Fibroblast of villous mesenchyme (primary cell): ENCODE data around the gene BCO2. TPM values are rescaled to one million over a fixed set of nuclear protein-coding genes. Genes with fewer than 3 reads are reported as not detected.
A peak's percentile ranks its signal among the peaks of the same experiment; 100 is the strongest.
"Not testable (repeated sequence)": the region's sequence is repeated elsewhere in the genome, so short reads cannot be mapped to it uniquely, and the experiment has no call there.

Experiments
- DNase-seq: peaks from one replicate; pipeline ENCODE4 v3.0.0-alpha.2; 2010; ENCODE audit warnings: low read depth
- H3K4me3 ChIP-seq: 2 replicates; pipeline ENCODE4 v1.5.1; 2011; ENCODE audit warnings: low read depth, mild to moderate bottlenecking, low read length
- CTCF ChIP-seq: IDR thresholded peaks from 2 replicates; pipeline ENCODE4 v1.5.1; 2012; ENCODE audit warnings: low read depth, mild to moderate bottlenecking, low read length; ENCODE audit not compliant: insufficient read depth
- total RNA-seq: library from RNA; depleted of rRNA; stranded (reverse); fragments of >200 nt; gene quantifications from 2 replicates; pipeline ENCODE4 v1.2.3, GENCODE V29; 2012

Gene BCO2
- total RNA-seq, 1 donor, result 3.0 TPM

DNA sequence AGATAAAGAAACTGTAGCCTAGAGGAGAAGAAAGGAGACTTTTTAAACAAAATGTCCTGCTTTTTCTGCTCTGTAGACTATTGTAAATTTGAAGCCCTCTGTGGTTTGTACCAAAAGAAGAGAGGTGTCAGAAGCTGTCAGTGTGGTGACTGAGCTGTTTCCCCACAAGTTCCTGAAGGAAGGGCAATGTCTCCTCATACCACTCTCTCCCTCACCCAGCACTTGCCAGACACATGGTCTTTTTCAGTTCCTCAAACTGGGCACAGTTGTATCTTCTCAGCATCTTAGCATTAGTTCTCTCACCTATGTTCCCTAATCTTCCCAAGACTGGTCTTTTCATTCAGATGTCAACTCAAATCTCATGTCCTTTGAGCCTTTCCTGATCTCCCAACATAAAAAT, 4.3 kb downstream of the BCO2 start:
- no peak for TF ChIP-seq CTCF
- DNase-seq, result no peak
- no peak overlapping the region for H3K4me3 ChIP-seq

DNA sequence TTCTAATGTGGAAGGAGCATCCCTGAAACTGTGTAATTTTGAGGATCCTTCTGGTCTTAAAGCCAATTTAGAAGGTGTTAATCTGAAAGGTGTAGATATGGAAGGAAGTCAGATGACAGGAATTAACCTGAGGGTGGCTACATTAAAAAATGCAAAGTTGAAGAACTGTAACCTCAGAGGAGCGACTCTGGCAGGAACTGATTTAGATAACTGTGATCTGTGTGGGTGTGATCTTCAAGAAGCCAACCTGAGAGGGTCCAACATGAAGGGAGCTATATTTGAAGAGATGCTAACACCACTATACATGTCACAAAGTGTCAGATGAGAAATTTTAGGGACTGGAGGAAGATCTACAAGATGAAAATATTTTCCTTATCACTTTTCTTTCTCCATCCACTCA, 7.6 kb downstream of the BCO2 start:
- DNase-seq, result no peak
- no peak overlapping the region for H3K4me3 ChIP-seq
- no peak for TF ChIP-seq CTCF

DNA sequence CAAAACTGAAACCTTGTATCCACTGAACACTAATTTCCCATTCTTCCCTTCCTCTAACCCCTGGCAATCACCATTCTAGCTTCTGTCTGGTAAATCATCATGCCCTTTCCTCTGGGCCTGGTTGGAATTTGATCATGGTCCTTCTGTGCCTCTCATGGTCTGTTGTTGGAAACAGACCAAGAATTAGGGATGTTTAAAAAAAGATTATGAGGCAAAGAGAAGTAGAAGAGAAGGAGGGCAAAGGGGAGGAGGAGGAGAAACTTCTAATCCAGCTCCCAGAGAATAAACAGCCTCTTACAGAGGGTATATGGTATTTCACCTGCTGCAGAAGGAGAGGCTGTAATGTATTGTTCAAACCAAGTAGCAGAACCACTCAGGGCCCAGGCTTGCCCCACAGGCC, 10.6 kb downstream of the BCO2 start:
- H3K4me3 ChIP-seq, result no peak overlapping the region
- DNase-seq, result no peak
- TF ChIP-seq CTCF, result no peak

- H3K4me3 ChIP-seq, result no peak overlapping the region
- no peak for DNase-seq
- TF ChIP-seq CTCF, result no peak
These were observed 11.0 kb downstream of the BCO2 start for GRCh38 chr11:112186304-112186703.

GRCh38 chr11:112195113-112195512, 19.8 kb downstream of the BCO2 start:
- not testable (repeated sequence) for H3K4me3 ChIP-seq
- DNase-seq, result peak; percentile 57

DNA sequence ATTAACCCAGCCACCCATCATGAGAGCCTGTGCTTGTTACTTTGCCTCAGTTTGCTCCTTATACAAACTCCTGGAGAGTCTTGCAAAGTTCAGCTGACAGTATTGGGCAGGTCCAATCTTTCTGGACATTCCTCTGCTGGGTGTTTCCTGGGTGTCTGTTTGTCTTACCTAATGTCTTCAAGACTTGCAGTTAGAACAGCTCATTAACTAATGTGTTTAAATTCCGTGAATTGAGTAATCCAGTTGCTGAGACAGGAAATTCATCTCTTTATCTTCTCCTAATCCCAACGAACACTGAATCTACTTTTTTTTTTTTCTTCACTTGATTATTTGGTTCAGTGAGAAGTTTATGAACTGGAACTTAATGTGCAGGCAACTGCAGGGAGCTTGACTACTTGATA, 20.6 kb downstream of the BCO2 start:
- peak; percentile 93 for DNase-seq
- H3K4me3 ChIP-seq, result no peak overlapping the region

GRCh38 chr11:112196519-112197087, 21.3 kb downstream of the BCO2 start:
- no peak overlapping the region for H3K4me3 ChIP-seq
- DNase-seq, result no peak

More for the DNA sequence above, 20.6 kb downstream of the BCO2 start:
- TF ChIP-seq CTCF, result no peak

DNA sequence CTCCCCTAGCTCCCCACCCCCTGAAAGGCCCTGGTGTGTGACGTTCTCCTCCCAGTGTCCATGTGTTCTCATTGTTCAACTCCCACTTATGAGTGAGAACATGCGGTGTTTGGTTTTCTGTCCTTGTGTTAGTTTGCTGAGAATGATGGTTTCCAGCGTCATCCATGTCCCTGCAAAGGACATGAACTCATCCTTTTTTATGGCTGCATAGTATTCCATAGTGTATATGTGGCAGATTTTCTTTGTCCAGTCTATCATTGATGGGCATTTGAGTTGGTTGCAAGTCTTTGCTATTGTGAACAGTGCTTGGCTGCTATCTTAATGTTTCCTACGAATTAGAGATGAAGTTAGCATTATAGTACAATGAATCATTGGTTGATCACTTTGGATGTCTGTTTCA, 23.8 kb downstream of the BCO2 start:
- not testable (repeated sequence) for H3K4me3 ChIP-seq, DNase-seq

More at GRCh38 chr11:112196519-112197087, 21.3 kb downstream of the BCO2 start:
- no peak for TF ChIP-seq CTCF
